ENCODE measurements around the gene RAX2. TPM values are rescaled to one million over a fixed set of nuclear protein-coding genes. Genes with fewer than 3 reads are reported as not detected.
"Not testable (repeated sequence)": the region's sequence is repeated elsewhere in the genome, so short reads cannot be mapped to it uniquely, and the experiment has no call there.

Gene RAX2
- total RNA-seq, 6 experiments from 2014 or later, result not detected

DNA sequence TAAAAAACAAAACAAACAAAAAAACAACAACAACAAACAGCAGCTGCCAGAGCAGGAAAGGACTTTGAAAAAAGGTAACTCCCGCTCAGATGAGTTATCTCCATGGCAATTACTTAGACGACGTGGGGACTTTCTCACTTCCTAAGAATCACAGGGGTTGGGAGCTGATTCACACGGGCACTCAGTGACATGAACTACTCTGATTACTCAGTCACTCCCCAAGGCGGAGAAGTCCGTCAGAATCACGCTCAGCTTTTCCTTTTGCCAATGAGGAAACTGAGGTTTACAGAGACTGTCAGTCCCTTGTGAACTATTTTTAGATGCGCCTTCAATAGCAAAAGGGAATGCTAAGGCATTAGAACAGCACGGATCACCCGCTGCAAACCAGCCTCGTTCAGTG, 46.4 kb upstream of the RAX2 start:
- no peaks in the 10 kb centered on the region for H3K27me3 ChIP-seq
- H3K4me3 ChIP-seq, result no peak overlapping the region
- no peaks in the 10 kb centered on the region for H3K36me3 ChIP-seq
- intact Hi-C loops (cut with DNase I), result no loop called here
- no peaks in the 10 kb centered on the region for H3K9me3 ChIP-seq
- no peak for TF ChIP-seq POLR2A (IDR thresholded peaks at IDR 0.05)
- TF ChIP-seq, protein P1, sequence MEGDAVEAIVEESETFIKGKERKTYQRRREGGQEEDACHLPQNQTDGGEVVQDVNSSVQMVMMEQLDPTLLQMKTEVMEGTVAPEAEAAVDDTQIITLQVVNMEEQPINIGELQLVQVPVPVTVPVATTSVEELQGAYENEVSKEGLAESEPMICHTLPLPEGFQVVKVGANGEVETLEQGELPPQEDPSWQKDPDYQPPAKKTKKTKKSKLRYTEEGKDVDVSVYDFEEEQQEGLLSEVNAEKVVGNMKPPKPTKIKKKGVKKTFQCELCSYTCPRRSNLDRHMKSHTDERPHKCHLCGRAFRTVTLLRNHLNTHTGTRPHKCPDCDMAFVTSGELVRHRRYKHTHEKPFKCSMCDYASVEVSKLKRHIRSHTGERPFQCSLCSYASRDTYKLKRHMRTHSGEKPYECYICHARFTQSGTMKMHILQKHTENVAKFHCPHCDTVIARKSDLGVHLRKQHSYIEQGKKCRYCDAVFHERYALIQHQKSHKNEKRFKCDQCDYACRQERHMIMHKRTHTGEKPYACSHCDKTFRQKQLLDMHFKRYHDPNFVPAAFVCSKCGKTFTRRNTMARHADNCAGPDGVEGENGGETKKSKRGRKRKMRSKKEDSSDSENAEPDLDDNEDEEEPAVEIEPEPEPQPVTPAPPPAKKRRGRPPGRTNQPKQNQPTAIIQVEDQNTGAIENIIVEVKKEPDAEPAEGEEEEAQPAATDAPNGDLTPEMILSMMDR (IDR thresholded peaks at IDR 0.05), result no peak
- H3K4me1 ChIP-seq, result no peaks in the 10 kb centered on the region
- peak in 3 of 4 donors; percentile 15 to 66 (median 35) for ATAC-seq
- DNase-seq, result no peak
- no peak overlapping the region for H3K27ac ChIP-seq
- WGBS (ENCODE audit: insufficient coverage, low coverage, low lambda C conversion rate, missing lambda C conversion rate), result 24% methylated on average over 9 of the region's 11 CpGs

DNA sequence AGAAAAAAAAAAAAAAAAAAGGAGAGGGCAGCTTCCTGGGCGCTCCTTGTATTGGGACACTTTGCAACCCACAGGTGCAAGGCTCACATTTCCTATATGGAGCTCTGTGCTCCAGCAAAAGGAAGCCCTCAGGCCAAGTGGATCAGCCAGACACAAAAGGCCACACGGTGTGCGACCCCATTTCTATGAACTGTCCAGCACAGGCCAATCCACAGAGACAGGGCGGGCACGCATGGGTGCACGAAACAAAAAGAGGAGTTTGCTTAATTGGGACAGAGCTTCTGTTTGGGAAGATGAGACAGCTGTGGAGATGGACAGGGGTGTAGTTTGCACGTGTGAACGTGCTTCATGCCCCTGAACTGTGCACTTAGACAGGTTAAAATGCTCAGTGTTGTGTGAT, 45.7 kb upstream of the RAX2 start:
- Histone ChIP-seq H3K9me3 (no peaks in the 10 kb centered on the region), H3K4me1 (no peaks in the 10 kb centered on the region), H3K4me3 (no peak overlapping the region), H3K27me3 (no peaks in the 10 kb centered on the region), H3K27ac (no peak overlapping the region), H3K36me3 (no peaks in the 10 kb centered on the region)
- 58% methylated on average over 6 of the region's 8 CpGs for WGBS (ENCODE audit: insufficient coverage, low coverage, low lambda C conversion rate, missing lambda C conversion rate)
- DNase-seq (no peak), ATAC-seq (no peak)
- no peak for TF ChIP-seq POLR2A (IDR thresholded peaks at IDR 0.05)
- TF ChIP-seq, protein P1 (IDR thresholded peaks at IDR 0.05), result no peak
- intact Hi-C loops (cut with DNase I), result no loop called here

GRCh38 chr19:3816566-3817218, 44.7 kb upstream of the RAX2 start:
- Histone ChIP-seq H3K9me3 (no peaks in the 10 kb centered on the region), H3K4me1 (no peaks in the 10 kb centered on the region), H3K27ac (no peak overlapping the region), H3K27me3 (no peaks in the 10 kb centered on the region), H3K4me3 (no peak overlapping the region), H3K36me3 (no peaks in the 10 kb centered on the region)
- intact Hi-C loops (cut with DNase I), result no loop called here
- DNase-seq (no peak), ATAC-seq (no peak)
- WGBS (ENCODE audit: insufficient coverage, low coverage, low lambda C conversion rate, missing lambda C conversion rate), result 89% methylated on average over 14 of the region's 45 CpGs
- no peak for TF ChIP-seq POLR2A (IDR thresholded peaks at IDR 0.05)
- TF ChIP-seq, protein P1 (IDR thresholded peaks at IDR 0.05), result no peak

DNA sequence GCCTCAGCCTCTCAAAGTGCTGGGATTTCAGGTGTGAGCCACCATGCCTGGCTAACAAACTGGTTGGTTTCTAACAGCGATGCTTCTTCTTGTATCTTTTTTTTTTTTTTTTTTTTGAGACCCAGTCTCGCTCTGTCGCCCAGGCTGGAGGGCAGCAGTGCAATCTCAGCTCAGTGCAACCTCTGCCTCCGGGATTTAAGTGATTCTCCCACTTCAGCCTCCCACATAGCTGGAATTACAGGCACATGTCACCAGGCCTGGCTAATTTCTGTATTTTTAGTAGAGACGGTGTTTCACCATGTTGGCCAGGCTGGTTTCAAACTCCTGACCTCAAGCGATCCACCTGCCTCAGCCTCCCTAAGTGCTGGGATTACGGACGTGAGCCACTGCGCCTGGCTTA, 44.1 kb upstream of the RAX2 start:
- intact Hi-C loops (cut with DNase I); H3K4me1 ChIP-seq; H3K27ac ChIP-seq; DNase-seq; H3K36me3 ChIP-seq; ATAC-seq; H3K4me3 ChIP-seq; H3K9me3 ChIP-seq; H3K27me3 ChIP-seq: not testable (repeated sequence)
- WGBS (ENCODE audit: insufficient coverage, low coverage, low lambda C conversion rate, missing lambda C conversion rate), result 97% methylated on average over 5 of the region's 9 CpGs

DNA sequence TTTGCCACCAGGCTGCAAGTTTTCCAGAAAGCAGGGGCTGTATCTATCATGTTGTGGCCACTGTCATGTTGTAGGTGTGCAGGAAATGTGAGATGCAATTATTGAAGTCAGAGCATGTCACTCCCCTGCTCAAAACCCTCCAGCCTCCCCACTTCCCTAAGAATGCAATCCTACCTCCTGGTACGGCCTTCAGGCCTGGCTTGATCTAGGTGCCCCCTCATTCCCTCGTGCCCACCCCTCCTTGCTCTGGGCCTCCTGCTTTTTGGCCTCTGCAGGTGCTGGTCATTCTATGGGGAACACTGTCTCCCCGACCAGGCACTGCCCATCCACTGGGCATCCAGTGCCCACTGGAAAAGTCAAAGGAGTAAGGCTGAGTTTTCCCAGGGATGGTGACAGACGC, 42.6 kb upstream of the RAX2 start:
- no peak overlapping the region for H3K4me3 ChIP-seq
- H3K36me3 ChIP-seq, result no peaks in the 10 kb centered on the region
- TF ChIP-seq, protein P1 (IDR thresholded peaks at IDR 0.05), result no peak
- TF ChIP-seq POLR2A (IDR thresholded peaks at IDR 0.05), result no peak
- 70% methylated on average over 2 of the region's 4 CpGs for WGBS (ENCODE audit: insufficient coverage, low coverage, low lambda C conversion rate, missing lambda C conversion rate)
- no peak for ATAC-seq
- H3K27ac ChIP-seq, result no peak overlapping the region
- H3K4me1 ChIP-seq, result no peaks in the 10 kb centered on the region
- DNase-seq, result no peak
- intact Hi-C loops (cut with DNase I), result no loop called here
- H3K27me3 ChIP-seq, result no peaks in the 10 kb centered on the region
- H3K9me3 ChIP-seq, result no peaks in the 10 kb centered on the region
